ENCODE results near the gene JSRP1. TPM values are rescaled to one million over a fixed set of nuclear protein-coding genes. Genes with fewer than 3 reads are reported as not detected.

JSRP1 gene
- total and polyA plus RNA-seq, 10 of the 15 experiments (the other 5 are each of a cell fraction or from before 2014, with no cell fraction given): 0.41 to 0.91 (median 0.49) TPM; not detected in 7

GRCh38 chr19:2249010-2249866 is 7.0 kb downstream of the JSRP1 start, which contains the start of gene AMH:
Gene AMH (plus strand): TSS chr19:2249323. CDS start chr19:2249333, 10 bp downstream.
- ATAC-seq (peak; percentile 9), DNase-seq (ENCODE audit: low read depth, low spot score) (no peak), FAIRE-seq (no peak)
- Histone ChIP-seq H2AFZ (ENCODE audit: control insufficient read depth, low read depth, low read length) (no peak within 1 kb of the TSS), H3K4me3 (no peak within 1 kb of the TSS), H3K4me1 (ENCODE audit: control insufficient read depth, insufficient read depth, low read length) (no peaks in the 10 kb centered on the region; the same call in 1 of the 2 replicates), H3K9me3 (replicated peaks; ENCODE audit: control insufficient read depth, insufficient read depth, low read length) (no peaks in the 10 kb centered on the region; the same call in 2 of the 3 replicates), H4K20me1 (ENCODE audit: control insufficient read depth, insufficient read depth) (no peaks in the 10 kb centered on the region; the same call in 1 of the 2 replicates), H3K4me2 (ENCODE audit: control insufficient read depth, insufficient read depth) (no peak within 1 kb of the TSS), H3K9ac (ENCODE audit: control insufficient read depth, insufficient read depth, low read length) (no peak within 1 kb of the TSS), H3K27ac (ENCODE audit: control insufficient read depth, insufficient read depth) (no peak within 1 kb of the TSS), H3K36me3 (ENCODE audit: control insufficient read depth in 2 of 2, insufficient read depth in 2 of 2, low read length in 1 of 2) (peaks cover 5 to 38% of the 10 kb centered on the region in 2 experiments; a peak in 3 of 4 replicates), H3K27me3 (replicated peaks in 1 of 2; ENCODE audit: control insufficient read depth in 2 of 2, insufficient read depth in 2 of 2, low read length in 1 of 2) (peaks cover 14 to 19% of the 10 kb centered on the region in 2 experiments; a peak in 3 of 4 replicates), H3K79me2 (ENCODE audit: control insufficient read depth, insufficient read depth, low read length) (no peaks in the 10 kb centered on the region)
- CTCF ChIA-PET: interaction anchor here (0.8 kb wide), 1 partner anchor 9 kb away, joined by 3 read pairs; no protein-coding TSS in a partner anchor
- no TSS peak for BruUV-seq (replicated peaks)
- SMC1A ChIA-PET (ENCODE audit: uncharacterized antibody, unreplicated experiment): no interaction called here
- intact Hi-C loops (cut with micrococcal nuclease; ENCODE audit: unreplicated experiment): no loop called here
- TF ChIP-seq POLR2AphosphoS5 (IDR thresholded peaks at IDR 0.05; ENCODE audit: low read length) (0 out of 2 replicates have a peak, but pooled peaks have one; percentile 46), CREB1 (IDR thresholded peaks at IDR 0.05; ENCODE audit: low read depth) (no peak), POLR2A (IDR thresholded peaks at IDR 0.05; ENCODE audit: low read depth, low read length) (peak; percentile 70), TARDBP (IDR thresholded peaks at IDR 0.05; ENCODE audit: borderline replicate concordance) (no peak), POLR2AphosphoS2 (IDR thresholded peaks at IDR 0.05; ENCODE audit: low read depth, low read length) (0 out of 2 replicates have a peak, but pooled peaks have one; percentile 45)
- WGBS (ENCODE audit: insufficient coverage, insufficient replicate concordance, low lambda C conversion rate, missing lambda C conversion rate): 67% methylated on average over 27 of the region's 27 CpGs
- in situ Hi-C loops (cut with MboI): no loop called here
- RAD21 ChIA-PET (ENCODE audit: unreplicated experiment): interaction anchor here (1.3 kb wide), 1 partner anchor 14 kb away, joined by 4 read pairs; no protein-coding TSS in a partner anchor
- POLR2A ChIA-PET: interaction anchor here (0.6 kb wide), 1 partner anchor 19 kb away, joined by 3 read pairs; no protein-coding TSS in a partner anchor

Measured in GM12878 (cell line).